Stimulated activated CD4-positive, alpha-beta T cell treated with anti-CD3 and anti-CD28 coated beads, TNF-alpha, amount 100 ng/mL, for 48 hours (primary cell): ENCODE measurements around the gene NMU.
"Not testable (repeated sequence)": the region's sequence is repeated elsewhere in the genome, so short reads cannot be mapped to it uniquely, and the experiment has no call there.

Source experiments
- DNase-seq, 3 donors: peaks; one replicate each; pipeline ENCODE4 v3.0.0-alpha.2; 2020; ENCODE audit warnings: low read depth in 3 of 3

Gene NMU

GRCh38 chr4:55624063-55624462, 12.0 kb downstream of the NMU start:
- DNase-seq = not testable (repeated sequence)

- no peak for DNase-seq
Measured at GRCh38 chr4:55618546-55619143, 17.5 kb downstream of the NMU start.

GRCh38 chr4:55617587-55618197, 18.4 kb downstream of the NMU start:
- DNase-seq = no peak

- DNase-seq = no peak
Measured at GRCh38 chr4:55615008-55615407, 21.1 kb downstream of the NMU start.

GRCh38 chr4:55613621-55614020, 22.5 kb downstream of the NMU start:
- no peak for DNase-seq

GRCh38 chr4:55612341-55612740, 23.8 kb downstream of the NMU start:
- no peak for DNase-seq

- DNase-seq = no peak
Measured at GRCh38 chr4:55611358-55612059, 24.6 kb downstream of the NMU start.

GRCh38 chr4:55610381-55610780, 25.7 kb downstream of the NMU start:
- DNase-seq = no peak

GRCh38 chr4:55609393-55609866, 26.7 kb downstream of the NMU start:
- no peak for DNase-seq

- DNase-seq = no peak
Measured at GRCh38 chr4:55608591-55608990, 27.5 kb downstream of the NMU start.

GRCh38 chr4:55604996-55605395, 31.1 kb downstream of the NMU start:
- no peak for DNase-seq

- DNase-seq = no peak
Measured at GRCh38 chr4:55600640-55601039, 35.5 kb downstream of the NMU start.

GRCh38 chr4:55598641-55599040, 37.5 kb downstream of the NMU start:
- DNase-seq = no peak

GRCh38 chr4:55592014-55592413, 44.1 kb downstream of the NMU start, which contains the start of gene PDCL2:
PDCL2 (minus strand) TSS chr4:55592245; CDS start chr4:55592109, 136 bp downstream.
- no peak for DNase-seq

- DNase-seq = no peak
Measured at GRCh38 chr4:55588160-55588559, 47.9 kb downstream of the NMU start.

GRCh38 chr4:55582773-55583172, 53.3 kb downstream of the NMU start:
- not testable (repeated sequence) for DNase-seq

- DNase-seq = no peak
Measured at GRCh38 chr4:55578341-55579010, 57.6 kb downstream of the NMU start.

GRCh38 chr4:55575513-55575912, 60.6 kb downstream of the NMU start:
- DNase-seq = no peak

GRCh38 chr4:55574252-55574651, 61.8 kb downstream of the NMU start:
- DNase-seq = no peak

- no peak for DNase-seq
Measured at GRCh38 chr4:55571806-55572205, 64.3 kb downstream of the NMU start.

- no peak for DNase-seq
Measured at GRCh38 chr4:55568905-55569504, 67.1 kb downstream of the NMU start.

GRCh38 chr4:55561889-55562288, 74.2 kb downstream of the NMU start:
- no peak for DNase-seq
